GM23338 (cell line): ENCODE data around the gene SPINK2.

Experiments used
- CREB1 ChIP-seq: fragments of 250-450 bp; sonication (Bioruptor Pico); IDR thresholded peaks from 2 replicates; pipeline ENCODE4 v1.5.0; 2020; ENCODE audit warnings: low read depth, mild to moderate bottlenecking, moderate library complexity
- EZH2 ChIP-seq: fragments of 200-600 bp; sonication (generic); IDR thresholded peaks from one replicate; pipeline ENCODE4 v1.8.0; 2017; ENCODE audit warnings: antibody characterized with exemption, mild to moderate bottlenecking, low read depth; ENCODE audit not compliant: unreplicated experiment
- POLR2AphosphoS5 ChIP-seq: IDR thresholded peaks from 2 replicates; pipeline ENCODE4 v1.6.1; 2016; ENCODE audit warnings: antibody characterized with exemption, low read depth
- STAT1 ChIP-seq: IDR thresholded peaks from one replicate; pipeline ENCODE4 v1.6.1; 2016; ENCODE audit warnings: antibody characterized with exemption; ENCODE audit not compliant: unreplicated experiment
- ZNF114 ChIP-seq: fragments of 250-450 bp; sonication (Bioruptor Pico); IDR thresholded peaks from 2 replicates; pipeline ENCODE4 v1.5.0; 2020; ENCODE audit warnings: mild to moderate bottlenecking, moderate library complexity
- TF ChIP-seq, protein P1 (sequence below), 2 experiments: fragments of 200-600 bp in 1 of 2; sonication (generic) in 1 of 2; conservative IDR thresholded peaks; 2 replicates each; pipeline versions ENCODE4 v1.5.1 to v1.6.1; 2016 to 2017; ENCODE audit warnings: antibody characterized with exemption in 2 of 2, low read depth in 2 of 2, mild to moderate bottlenecking in 2 of 2, moderate library complexity in 1 of 2
- TF ChIP-seq, protein P2 (sequence below): IDR thresholded peaks from one replicate; pipeline ENCODE4 v1.6.1; 2018; ENCODE audit warnings: antibody characterized with exemption; ENCODE audit not compliant: unreplicated experiment

GRCh38 chr4:56796211-56796610, 25.3 kb downstream of the SPINK2 start:
- TF ChIP-seq, protein P1, sequence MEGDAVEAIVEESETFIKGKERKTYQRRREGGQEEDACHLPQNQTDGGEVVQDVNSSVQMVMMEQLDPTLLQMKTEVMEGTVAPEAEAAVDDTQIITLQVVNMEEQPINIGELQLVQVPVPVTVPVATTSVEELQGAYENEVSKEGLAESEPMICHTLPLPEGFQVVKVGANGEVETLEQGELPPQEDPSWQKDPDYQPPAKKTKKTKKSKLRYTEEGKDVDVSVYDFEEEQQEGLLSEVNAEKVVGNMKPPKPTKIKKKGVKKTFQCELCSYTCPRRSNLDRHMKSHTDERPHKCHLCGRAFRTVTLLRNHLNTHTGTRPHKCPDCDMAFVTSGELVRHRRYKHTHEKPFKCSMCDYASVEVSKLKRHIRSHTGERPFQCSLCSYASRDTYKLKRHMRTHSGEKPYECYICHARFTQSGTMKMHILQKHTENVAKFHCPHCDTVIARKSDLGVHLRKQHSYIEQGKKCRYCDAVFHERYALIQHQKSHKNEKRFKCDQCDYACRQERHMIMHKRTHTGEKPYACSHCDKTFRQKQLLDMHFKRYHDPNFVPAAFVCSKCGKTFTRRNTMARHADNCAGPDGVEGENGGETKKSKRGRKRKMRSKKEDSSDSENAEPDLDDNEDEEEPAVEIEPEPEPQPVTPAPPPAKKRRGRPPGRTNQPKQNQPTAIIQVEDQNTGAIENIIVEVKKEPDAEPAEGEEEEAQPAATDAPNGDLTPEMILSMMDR (conservative IDR thresholded peaks at IDR 0.05; ENCODE audit: low read depth in 2 of 2) = no peak
- TF ChIP-seq STAT1 (no peak), POLR2AphosphoS5 (no peak), ZNF114 (CRISPR knock-in tag) (no peak), EZH2 (no peak), CREB1 (no peak)
- TF ChIP-seq, protein P2, sequence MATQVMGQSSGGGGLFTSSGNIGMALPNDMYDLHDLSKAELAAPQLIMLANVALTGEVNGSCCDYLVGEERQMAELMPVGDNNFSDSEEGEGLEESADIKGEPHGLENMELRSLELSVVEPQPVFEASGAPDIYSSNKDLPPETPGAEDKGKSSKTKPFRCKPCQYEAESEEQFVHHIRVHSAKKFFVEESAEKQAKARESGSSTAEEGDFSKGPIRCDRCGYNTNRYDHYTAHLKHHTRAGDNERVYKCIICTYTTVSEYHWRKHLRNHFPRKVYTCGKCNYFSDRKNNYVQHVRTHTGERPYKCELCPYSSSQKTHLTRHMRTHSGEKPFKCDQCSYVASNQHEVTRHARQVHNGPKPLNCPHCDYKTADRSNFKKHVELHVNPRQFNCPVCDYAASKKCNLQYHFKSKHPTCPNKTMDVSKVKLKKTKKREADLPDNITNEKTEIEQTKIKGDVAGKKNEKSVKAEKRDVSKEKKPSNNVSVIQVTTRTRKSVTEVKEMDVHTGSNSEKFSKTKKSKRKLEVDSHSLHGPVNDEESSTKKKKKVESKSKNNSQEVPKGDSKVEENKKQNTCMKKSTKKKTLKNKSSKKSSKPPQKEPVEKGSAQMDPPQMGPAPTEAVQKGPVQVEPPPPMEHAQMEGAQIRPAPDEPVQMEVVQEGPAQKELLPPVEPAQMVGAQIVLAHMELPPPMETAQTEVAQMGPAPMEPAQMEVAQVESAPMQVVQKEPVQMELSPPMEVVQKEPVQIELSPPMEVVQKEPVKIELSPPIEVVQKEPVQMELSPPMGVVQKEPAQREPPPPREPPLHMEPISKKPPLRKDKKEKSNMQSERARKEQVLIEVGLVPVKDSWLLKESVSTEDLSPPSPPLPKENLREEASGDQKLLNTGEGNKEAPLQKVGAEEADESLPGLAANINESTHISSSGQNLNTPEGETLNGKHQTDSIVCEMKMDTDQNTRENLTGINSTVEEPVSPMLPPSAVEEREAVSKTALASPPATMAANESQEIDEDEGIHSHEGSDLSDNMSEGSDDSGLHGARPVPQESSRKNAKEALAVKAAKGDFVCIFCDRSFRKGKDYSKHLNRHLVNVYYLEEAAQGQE = no peak
